GM18867 (cell line): ENCODE measurements around the gene TUBGCP2.
"Not testable (repeated sequence)": the region's sequence is repeated elsewhere in the genome, so short reads cannot be mapped to it uniquely, and the experiment has no call there.

ENCODE experiments used
- ATAC-seq: cut with Tn5 transposase; IDR thresholded peaks from one replicate; pipeline ENCODE4 v1.9.1; 2021; ENCODE audit warnings: mild to moderate bottlenecking, moderate library complexity; ENCODE audit not compliant: unreplicated experiment

TUBGCP2 gene

DNA sequence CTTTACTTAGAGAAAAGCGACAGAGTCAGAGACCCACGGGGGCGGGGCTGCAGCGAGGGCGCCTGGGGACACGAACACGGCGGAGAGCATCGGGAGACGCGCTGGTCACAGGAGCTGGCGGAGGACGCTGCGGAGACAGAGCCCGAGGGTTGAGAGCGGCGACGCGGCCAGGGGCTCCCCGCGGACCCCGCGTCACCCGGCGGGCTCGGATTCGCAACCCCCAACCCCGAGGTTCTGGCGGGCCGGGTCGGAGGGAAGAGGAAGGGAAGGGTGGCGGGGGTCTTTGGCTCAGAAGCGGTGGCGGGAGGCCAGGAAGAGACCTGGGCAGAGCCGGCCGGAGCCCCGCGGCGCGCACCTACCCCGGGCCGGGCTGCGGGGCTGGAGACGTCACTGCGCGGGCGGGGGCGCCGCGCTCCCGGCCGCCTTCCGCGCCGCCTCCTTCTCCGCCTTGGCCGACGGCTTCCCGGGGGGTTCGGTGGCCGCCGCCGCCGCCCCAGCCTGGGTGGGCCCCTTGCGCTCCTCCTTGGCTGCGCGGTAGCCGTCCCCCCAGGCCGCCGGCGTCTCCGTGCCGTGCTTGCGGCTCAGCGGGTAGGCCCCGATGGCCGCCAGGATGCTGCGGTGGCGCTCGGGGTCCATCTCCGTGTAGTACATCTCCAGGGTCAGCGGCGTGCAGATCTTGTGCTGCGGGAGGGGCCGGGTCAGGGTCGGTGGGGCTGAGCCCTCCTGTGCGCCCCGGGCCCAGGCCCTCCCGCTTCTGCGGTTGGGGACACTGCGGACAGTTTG lies 17.0 kb upstream of the TUBGCP2 start:
- ATAC-seq: no peak

GRCh38 chr10:133324857-133325260 lies 16.2 kb upstream of the TUBGCP2 start:
- no peak for ATAC-seq

DNA sequence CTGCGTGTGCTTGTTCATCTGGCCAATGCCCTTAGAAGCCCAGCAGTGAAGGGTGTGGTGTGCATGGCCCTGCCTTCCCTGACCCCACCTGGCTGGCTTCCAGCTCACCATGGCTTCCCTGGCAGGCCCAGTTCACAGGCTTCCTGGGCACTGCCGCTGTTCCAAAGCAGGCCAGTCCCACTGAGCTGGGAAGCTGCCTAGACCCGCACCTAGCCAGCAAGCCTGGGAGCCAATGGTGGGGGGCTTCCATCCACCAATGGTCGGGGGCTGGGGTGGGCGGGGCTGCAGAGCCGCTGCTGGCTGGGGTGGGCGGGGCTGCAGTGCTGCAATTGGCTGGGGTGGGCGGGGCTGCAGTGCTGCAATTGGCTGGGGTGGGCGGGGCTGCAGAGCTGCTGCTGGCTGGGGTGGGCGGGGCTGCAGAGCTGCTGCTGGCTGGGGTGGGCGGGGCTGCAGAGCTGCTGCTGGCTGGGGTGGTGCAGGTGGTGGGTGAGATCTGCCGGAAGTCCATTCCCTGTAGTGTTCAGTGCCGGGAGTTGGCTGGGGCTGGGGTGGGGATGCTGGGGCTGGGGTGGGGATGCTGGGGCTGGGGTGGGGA lies 15.6 kb upstream of the TUBGCP2 start:
- ATAC-seq: no peak

DNA sequence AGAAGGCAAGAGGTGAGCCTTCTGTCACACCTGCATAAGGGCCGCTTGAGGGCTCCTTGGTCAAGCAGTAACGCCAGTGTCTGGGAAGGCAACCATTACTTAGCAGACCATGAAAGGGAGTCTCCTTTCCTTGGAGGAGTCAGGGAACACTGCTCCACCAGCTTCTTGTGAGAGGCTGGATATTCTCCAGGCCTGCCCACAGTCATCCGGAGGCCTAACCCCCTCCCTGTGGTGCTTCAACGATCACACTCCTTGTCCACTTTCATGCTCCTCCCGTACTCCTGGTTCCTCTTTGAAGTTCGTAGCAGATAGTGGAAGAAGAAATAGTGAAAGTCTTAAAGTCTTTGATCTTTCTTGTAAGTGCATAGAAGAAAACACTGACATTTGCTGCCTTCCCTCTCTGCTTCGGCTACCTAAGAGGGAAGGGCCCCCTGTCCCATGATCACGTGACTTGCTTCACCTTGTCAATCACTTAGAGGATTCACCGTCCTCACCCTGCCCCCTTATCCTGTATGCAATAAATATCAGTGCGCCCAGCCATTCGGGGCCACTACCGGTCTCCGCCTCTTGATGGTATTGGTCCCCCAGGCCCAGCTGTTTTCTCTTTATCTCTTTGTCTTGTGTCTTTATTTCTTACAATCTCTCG lies 13.5 kb upstream of the TUBGCP2 start:
- ATAC-seq: not testable (repeated sequence)

- ATAC-seq: not testable (repeated sequence)
These were observed 12.3 kb upstream of the TUBGCP2 start for GRCh38 chr10:133320852-133321422.

GRCh38 chr10:133318494-133319127 lies 9.9 kb upstream of the TUBGCP2 start:
- peak; percentile 82 for ATAC-seq

DNA sequence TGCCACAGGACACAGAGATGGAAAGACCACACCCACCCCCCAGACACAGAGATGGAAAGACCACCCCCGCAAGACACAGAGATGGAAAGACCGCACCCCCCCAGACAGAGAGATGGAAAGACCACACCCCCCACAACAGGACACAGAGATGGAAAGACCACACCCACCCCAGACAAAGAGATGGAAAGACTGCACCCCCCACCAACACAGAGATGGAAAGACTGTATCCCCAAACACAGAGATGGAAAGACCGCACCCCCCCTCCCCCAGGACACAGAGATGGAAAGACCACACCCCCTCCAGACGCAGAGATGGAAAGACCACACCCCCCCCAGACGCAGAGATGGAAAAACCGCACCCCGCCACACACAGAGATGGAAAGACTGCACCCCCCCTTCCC lies 8.1 kb upstream of the TUBGCP2 start:
- no peak for ATAC-seq

DNA sequence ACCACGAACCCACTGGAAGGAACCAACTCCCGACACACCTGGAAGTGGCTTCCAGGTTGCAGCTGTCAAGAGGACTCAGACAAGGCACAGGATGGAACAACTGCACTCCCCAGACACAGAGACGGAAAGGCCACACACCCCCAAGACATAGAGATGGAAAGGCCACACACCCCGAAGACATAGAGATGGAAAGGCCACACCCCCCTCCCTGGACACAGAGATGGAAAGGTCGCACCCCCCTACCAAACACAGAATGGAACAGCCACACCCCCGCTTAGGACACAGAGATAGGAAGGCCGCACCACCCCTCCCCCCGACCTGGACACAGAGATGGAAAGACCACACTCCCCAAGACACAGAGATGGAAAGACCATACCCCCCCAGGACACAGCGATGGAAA lies 7.6 kb upstream of the TUBGCP2 start:
- ATAC-seq: no peak

GRCh38 chr10:133315847-133316246 lies 7.2 kb upstream of the TUBGCP2 start:
- ATAC-seq: no peak

DNA sequence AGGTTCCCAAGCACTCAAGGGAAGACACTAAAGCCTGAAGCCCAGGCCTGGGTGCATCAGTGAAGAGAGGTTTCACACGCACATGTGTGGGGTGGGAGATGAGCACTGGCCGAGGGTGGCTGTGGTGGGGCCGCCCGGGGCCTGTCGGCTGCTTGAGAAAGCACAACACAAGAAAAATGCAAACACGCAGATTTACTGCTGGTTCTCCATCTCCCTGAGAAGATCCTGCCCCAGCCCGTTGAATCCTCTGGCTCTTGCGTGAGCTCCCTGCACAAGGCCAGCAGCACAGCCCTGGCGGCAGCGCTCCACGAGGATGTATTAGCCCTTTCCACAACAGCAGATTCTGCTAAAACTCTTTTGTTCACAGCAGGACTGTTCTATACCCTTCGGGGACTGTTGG lies 6.2 kb upstream of the TUBGCP2 start:
- ATAC-seq: no peak

GRCh38 chr10:133313192-133313591 lies 4.5 kb upstream of the TUBGCP2 start:
- ATAC-seq: no peak

DNA sequence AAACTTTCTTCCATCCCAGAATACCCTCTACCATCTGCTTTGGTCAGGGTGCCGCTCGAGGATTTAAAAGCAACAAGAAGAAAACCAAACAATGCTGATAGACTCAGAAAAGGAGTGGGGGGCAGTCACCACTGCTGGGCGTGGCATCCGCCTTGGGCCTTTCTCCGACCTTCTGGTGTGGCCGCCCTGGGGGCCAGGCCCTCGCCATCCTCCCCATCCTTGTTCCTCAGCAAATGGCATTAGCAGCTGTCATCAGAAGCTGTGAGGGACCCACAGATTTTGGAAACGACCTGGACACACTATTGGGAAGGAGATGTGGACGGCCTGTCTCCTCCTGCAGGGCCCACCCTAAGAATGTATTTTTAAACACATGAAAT lies 4.1 kb upstream of the TUBGCP2 start:
- ATAC-seq: no peak

- no peak for ATAC-seq
These were observed 3.5 kb upstream of the TUBGCP2 start for GRCh38 chr10:133312016-133312768.

GRCh38 chr10:133311570-133311969 lies 2.9 kb upstream of the TUBGCP2 start:
- no peak for ATAC-seq

- no peak for ATAC-seq
These were observed 2.1 kb upstream of the TUBGCP2 start for GRCh38 chr10:133310789-133311188.

DNA sequence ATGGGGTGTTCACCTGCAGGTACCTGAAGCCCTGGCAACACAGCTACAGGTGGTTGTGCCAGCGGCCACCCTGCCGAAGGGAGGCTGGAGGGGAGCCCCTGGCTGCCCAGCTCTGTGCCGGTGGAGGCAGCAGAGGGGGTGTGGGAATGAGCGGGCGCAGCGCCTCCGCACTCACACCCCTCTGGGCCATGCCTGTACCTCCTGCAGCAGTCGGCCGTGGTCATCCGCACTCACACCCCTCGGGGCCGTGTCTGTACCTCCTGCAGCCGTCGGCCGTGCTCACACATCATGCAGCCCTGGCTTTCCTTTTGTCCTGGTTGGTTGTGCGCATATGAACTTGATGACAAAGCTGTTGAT lies 1.7 kb upstream of the TUBGCP2 start:
- no peak for ATAC-seq

- no peak for ATAC-seq
These were observed 1.2 kb upstream of the TUBGCP2 start for GRCh38 chr10:133309720-133310398.

- ATAC-seq: peak; percentile 60
These were observed 538 bp upstream of the TUBGCP2 start for GRCh38 chr10:133309100-133309719.

DNA sequence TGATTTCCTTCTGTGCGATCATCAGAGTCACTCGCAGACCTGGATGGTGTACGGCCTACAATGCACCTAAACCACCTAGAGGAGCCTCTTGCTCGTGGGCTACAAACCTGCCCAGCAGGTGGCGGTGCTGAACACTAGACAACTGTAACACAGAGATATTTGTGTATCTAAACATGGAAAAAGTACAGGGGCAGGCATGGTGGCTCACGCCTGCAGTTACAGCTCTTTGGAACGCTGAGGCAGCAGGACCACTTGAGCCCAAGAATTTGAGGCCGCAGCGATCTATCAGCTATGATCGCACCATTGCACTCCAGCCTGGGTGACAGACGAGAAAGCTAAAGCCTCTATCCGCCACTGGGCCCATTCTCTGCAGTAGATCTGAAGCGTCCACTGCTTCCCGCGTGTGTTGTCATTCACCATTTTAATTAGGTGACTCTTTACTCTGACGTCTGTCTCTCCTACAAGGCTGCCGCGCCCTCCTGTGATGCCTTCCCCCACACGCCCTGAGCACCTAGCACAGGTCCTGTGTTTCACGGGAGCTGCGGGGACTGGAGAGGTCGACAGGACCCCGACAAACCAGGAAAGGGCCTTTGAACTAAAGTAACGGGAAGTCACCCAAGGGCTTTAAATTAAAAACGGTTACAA lies 774 bp downstream of the TUBGCP2 start:
- ATAC-seq: peak; percentile 42
